HEK293 (cell line): Measurements from ENCODE around the gene MYO1E.

Experiments used
- CTCF ChIA-PET: fragments of 350-600 bp; formaldehyde crosslinking; extraction: SDS; loops from one replicate; lab custom pipeline; 2021; ENCODE audit warnings: antibody characterized with exemption; lab: Yijun Ruan, JAX
- POLR2A ChIA-PET: fragments of 300-600 bp; formaldehyde crosslinking; extraction: SDS; loops from one replicate; lab custom pipeline; 2020; ENCODE audit warnings: antibody characterized with exemption, inconsistent platforms; lab: Yijun Ruan, JAX
- H3K27ac ChIP-seq: fragments of 200-500 bp; sonication (Bioruptor generic); 2 replicates; pipeline ENCODE4 v1.5.1; 2014; ENCODE audit warnings: low read depth, low read length, control low read depth, inconsistent platforms; ENCODE audit errors: extremely low read depth
- H3K36me3 ChIP-seq, 2 experiments: fragments of 200-500 bp in 1 of 2; sonication (Bioruptor generic) in 1 of 2; 1 replicate in 1 of 2; 2 replicates in 1 of 2; pipeline ENCODE4 v1.5.1; 2014 to 2017; ENCODE audit warnings: inconsistent platforms in 2 of 2, low read length in 2 of 2; ENCODE audit not compliant: control insufficient read depth in 2 of 2, insufficient read depth in 1 of 2
- H3K4me1 ChIP-seq: fragments of 200-500 bp; sonication (Bioruptor generic); 2 replicates; pipeline ENCODE4 v1.5.1; 2014; ENCODE audit warnings: mild to moderate bottlenecking, low read length, inconsistent platforms; ENCODE audit not compliant: control insufficient read depth, insufficient read depth
- H3K4me3 ChIP-seq: 2 replicates; pipeline ENCODE4 v1.5.1; 2011; ENCODE audit warnings: low read depth, mild to moderate bottlenecking, control low read depth, low read length, moderate library complexity
- H3K9me3 ChIP-seq: fragments of 200-500 bp; sonication (Bioruptor generic); 2 replicates; pipeline ENCODE4 v1.5.1; 2014; ENCODE audit warnings: low read depth, low read length, inconsistent platforms; ENCODE audit not compliant: control insufficient read depth, insufficient read depth
- FEZF1 ChIP-seq: fragments of 450-650 bp; formaldehyde crosslinking; IDR thresholded peaks from 2 replicates; pipeline ENCODE4 v1.5.1; 2016; ENCODE audit warnings: missing biosample characterization, missing genetic modification characterization
- KLF1 ChIP-seq: fragments of 450-650 bp; formaldehyde crosslinking; IDR thresholded peaks from 2 replicates; pipeline ENCODE4 v1.5.1; 2016; ENCODE audit warnings: missing biosample characterization, missing genetic modification characterization
- MEIS1 ChIP-seq: sonication (generic); formaldehyde crosslinking; IDR thresholded peaks from 2 replicates; pipeline ENCODE4 v1.8.1; 2022; ENCODE audit warnings: missing genetic modification reagents, mild to moderate bottlenecking, borderline replicate concordance
- SALL2 ChIP-seq: fragments of 450-650 bp; formaldehyde crosslinking; IDR thresholded peaks from 2 replicates; pipeline ENCODE4 v1.5.0; 2017; ENCODE audit warnings: missing biosample characterization, mild to moderate bottlenecking, missing genetic modification characterization, borderline replicate concordance
- SP2 ChIP-seq: fragments of 450-650 bp; formaldehyde crosslinking; IDR thresholded peaks from 2 replicates; pipeline ENCODE4 v1.5.1; 2016; ENCODE audit warnings: missing biosample characterization, missing genetic modification characterization
- YY2 ChIP-seq: fragments of 450-650 bp; formaldehyde crosslinking; IDR thresholded peaks from 2 replicates; pipeline ENCODE4 v1.5.1; 2016; ENCODE audit warnings: missing biosample characterization, missing genetic modification characterization
- ZBTB17 ChIP-seq: fragments of 450-650 bp; formaldehyde crosslinking; IDR thresholded peaks from 2 replicates; pipeline ENCODE4 v1.5.1; 2016; ENCODE audit warnings: missing biosample characterization, missing genetic modification characterization
- ZBTB20 ChIP-seq: fragments of 450-650 bp; formaldehyde crosslinking; IDR thresholded peaks from 2 replicates; pipeline ENCODE4 v1.5.1; 2016; ENCODE audit warnings: missing biosample characterization, missing genetic modification characterization
- ZBTB48 ChIP-seq: fragments of 450-650 bp; formaldehyde crosslinking; IDR thresholded peaks from 2 replicates; pipeline ENCODE4 v1.5.1; 2016; ENCODE audit warnings: missing biosample characterization, missing genetic modification characterization
- ZFP3 ChIP-seq: fragments of 450-650 bp; formaldehyde crosslinking; IDR thresholded peaks from 2 replicates; pipeline ENCODE4 v1.5.1; 2016; ENCODE audit warnings: low read depth, missing biosample characterization, missing genetic modification characterization
- ZNF146 ChIP-seq: fragments of 450-650 bp; formaldehyde crosslinking; IDR thresholded peaks from 2 replicates; pipeline ENCODE4 v1.5.1; 2016; ENCODE audit warnings: missing biosample characterization, missing genetic modification characterization
- ZNF16 ChIP-seq: fragments of 450-650 bp; formaldehyde crosslinking; IDR thresholded peaks from 2 replicates; pipeline ENCODE4 v1.5.1; 2016; ENCODE audit warnings: low read depth, missing biosample characterization, missing genetic modification characterization
- ZNF19 ChIP-seq: fragments of 450-650 bp; formaldehyde crosslinking; IDR thresholded peaks from 2 replicates; pipeline ENCODE4; 2016; ENCODE audit warnings: missing biosample characterization, missing genetic modification characterization, low read depth
- ZNF202 ChIP-seq: fragments of 450-650 bp; formaldehyde crosslinking; IDR thresholded peaks from 2 replicates; pipeline ENCODE4 v1.5.1; 2016; ENCODE audit warnings: missing biosample characterization, missing genetic modification characterization, borderline replicate concordance
- ZNF24 ChIP-seq: fragments of 450-650 bp; formaldehyde crosslinking; IDR thresholded peaks from 2 replicates; pipeline ENCODE4 v1.5.1; 2016; ENCODE audit warnings: missing biosample characterization, missing genetic modification characterization
- ZNF596 ChIP-seq: fragments of 450-650 bp; IDR thresholded peaks from 2 replicates; pipeline ENCODE4 v1.5.0; 2018; ENCODE audit warnings: missing biosample characterization, mild to moderate bottlenecking, missing genetic modification characterization, moderate library complexity
- ZNF660 ChIP-seq: fragments of 450-650 bp; IDR thresholded peaks from 2 replicates; pipeline ENCODE4 v1.5.1; 2018; ENCODE audit warnings: missing biosample characterization, mild to moderate bottlenecking, missing genetic modification characterization
- ZNF707 ChIP-seq: fragments of 450-650 bp; formaldehyde crosslinking; IDR thresholded peaks from 2 replicates; pipeline ENCODE4 v1.5.1; 2016; ENCODE audit warnings: missing biosample characterization, missing genetic modification characterization
- ZNF830 ChIP-seq: fragments of 450-650 bp; IDR thresholded peaks from 2 replicates; pipeline ENCODE4 v1.5.0; 2018; ENCODE audit warnings: missing biosample characterization, missing genetic modification characterization, low read depth, mild to moderate bottlenecking, moderate library complexity
- ZSCAN30 ChIP-seq: fragments of 450-650 bp; IDR thresholded peaks from 2 replicates; pipeline ENCODE4 v1.5.1; 2018; ENCODE audit warnings: missing biosample characterization, mild to moderate bottlenecking, missing genetic modification characterization, moderate library complexity
- TF ChIP-seq, protein P1 (sequence below): fragments of 450-650 bp; formaldehyde crosslinking; IDR thresholded peaks from 2 replicates; pipeline ENCODE4 v1.5.1; 2016; ENCODE audit warnings: missing biosample characterization, missing genetic modification characterization
- TF ChIP-seq, protein P2 (sequence below): fragments of 450-650 bp; formaldehyde crosslinking; IDR thresholded peaks from 2 replicates; pipeline ENCODE4 v1.5.1; 2016; ENCODE audit warnings: missing biosample characterization, missing genetic modification characterization
- TF ChIP-seq, protein P3 (sequence below): fragments of 450-650 bp; formaldehyde crosslinking; IDR thresholded peaks from 2 replicates; pipeline ENCODE4 v1.5.1; 2017; ENCODE audit warnings: missing biosample characterization, missing genetic modification characterization
- TF ChIP-seq, protein P4 (sequence below): fragments of 450-650 bp; formaldehyde crosslinking; IDR thresholded peaks from 2 replicates; pipeline ENCODE4 v1.5.1; 2016; ENCODE audit warnings: missing biosample characterization, missing genetic modification characterization
- TF ChIP-seq, protein P5 (sequence below): fragments of 450-650 bp; formaldehyde crosslinking; IDR thresholded peaks from 2 replicates; pipeline ENCODE4 v1.5.1; 2016; ENCODE audit warnings: missing biosample characterization, missing genetic modification characterization
- TF ChIP-seq, protein P6 (sequence below): fragments of 450-650 bp; formaldehyde crosslinking; IDR thresholded peaks from 2 replicates; pipeline ENCODE4 v1.5.1; 2016; ENCODE audit warnings: missing biosample characterization, missing genetic modification characterization

Gene MYO1E

DNA sequence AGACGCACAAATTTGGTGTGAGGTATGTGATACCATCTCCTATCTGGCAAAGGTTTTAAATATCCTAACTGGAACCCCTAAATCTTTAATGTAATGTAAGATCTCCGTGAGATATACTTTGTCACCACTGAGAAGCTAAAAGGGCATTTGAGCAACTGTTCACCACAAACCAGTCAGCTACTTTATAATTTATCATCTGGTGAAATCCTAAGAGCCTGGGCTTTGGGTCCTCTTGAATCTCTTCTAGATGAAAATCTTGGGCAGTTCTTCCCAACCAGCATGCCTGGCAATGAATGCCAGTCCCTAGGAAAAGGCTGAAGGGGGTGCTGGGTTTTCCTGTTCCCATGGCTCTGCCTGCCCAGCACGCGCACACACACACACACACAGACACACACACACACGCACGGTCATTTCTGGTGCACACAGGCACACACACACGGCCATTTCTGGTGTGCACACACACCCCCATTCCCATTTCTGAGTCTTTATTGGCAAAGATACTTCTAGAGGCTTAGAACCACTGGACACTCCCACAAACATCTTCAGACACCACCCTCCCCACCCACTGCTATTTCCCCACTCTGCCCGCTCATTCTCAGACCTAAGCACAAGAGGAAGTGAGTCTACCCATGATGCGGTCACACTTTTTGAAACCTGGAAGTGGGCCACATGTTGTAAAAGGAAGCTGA lies 72.6 kb downstream of the MYO1E start:
- no peaks in the 10 kb centered on the region for H3K9me3 ChIP-seq
- peaks cover 14% of the 10 kb centered on the region for H3K4me1 ChIP-seq
- ChIA-PET CTCF (interaction anchor here (0.6 to 1.4 kb wide), 2 partner anchors 10 to 38 kb away, joined by 3 to 4 read pairs; no protein-coding TSS in a partner anchor), POLR2A (interaction anchor here (1.3 kb wide), 1 partner anchor 73 kb away, joined by 3 read pairs; the partner anchor contains the start of gene MYO1E)
- H3K27ac ChIP-seq: no peak overlapping the region
- H3K36me3 ChIP-seq: no peaks in the 10 kb centered on the region
- no peak overlapping the region for H3K4me3 ChIP-seq
- TF ChIP-seq, protein P1, sequence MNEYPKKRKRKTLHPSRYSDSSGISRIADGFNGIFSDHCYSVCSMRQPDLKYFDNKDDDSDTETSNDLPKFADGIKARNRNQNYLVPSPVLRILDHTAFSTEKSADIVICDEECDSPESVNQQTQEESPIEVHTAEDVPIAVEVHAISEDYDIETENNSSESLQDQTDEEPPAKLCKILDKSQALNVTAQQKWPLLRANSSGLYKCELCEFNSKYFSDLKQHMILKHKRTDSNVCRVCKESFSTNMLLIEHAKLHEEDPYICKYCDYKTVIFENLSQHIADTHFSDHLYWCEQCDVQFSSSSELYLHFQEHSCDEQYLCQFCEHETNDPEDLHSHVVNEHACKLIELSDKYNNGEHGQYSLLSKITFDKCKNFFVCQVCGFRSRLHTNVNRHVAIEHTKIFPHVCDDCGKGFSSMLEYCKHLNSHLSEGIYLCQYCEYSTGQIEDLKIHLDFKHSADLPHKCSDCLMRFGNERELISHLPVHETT (tag by site-specific recombination): no peak
- TF ChIP-seq ZNF24 (tag by site-specific recombination) (peak; percentile 56; the same call in 1 of the 2 replicates), MEIS1 (CRISPR knock-in tag) (no peak), ZNF830 (tag by site-specific recombination) (no peak), ZBTB17 (tag by site-specific recombination) (peak; percentile 73), ZNF596 (tag by site-specific recombination) (no peak), FEZF1 (tag by site-specific recombination) (peak; percentile 22; the same call in 1 of the 2 replicates), ZBTB48 (tag by site-specific recombination) (0 out of 2 replicates have a peak, but pooled peaks have one; percentile 33), SALL2 (tag by site-specific recombination) (no peak), ZNF660 (tag by site-specific recombination) (0 out of 2 replicates have a peak, but pooled peaks have one; percentile 61), ZNF16 (tag by site-specific recombination) (no peak), KLF1 (tag by site-specific recombination) (peak; percentile 83), SP2 (0 out of 2 replicates have a peak, but pooled peaks have one; percentile 28), ZFP3 (no peak), ZNF202 (no peak), YY2 (tag by site-specific recombination) (peak; percentile 73), ZSCAN30 (tag by site-specific recombination) (no peak), ZBTB20 (tag by site-specific recombination) (no peak), ZNF707 (tag by site-specific recombination) (no peak), ZNF19 (tag by site-specific recombination) (no peak), ZNF146 (tag by site-specific recombination) (no peak)
- TF ChIP-seq, protein P2, sequence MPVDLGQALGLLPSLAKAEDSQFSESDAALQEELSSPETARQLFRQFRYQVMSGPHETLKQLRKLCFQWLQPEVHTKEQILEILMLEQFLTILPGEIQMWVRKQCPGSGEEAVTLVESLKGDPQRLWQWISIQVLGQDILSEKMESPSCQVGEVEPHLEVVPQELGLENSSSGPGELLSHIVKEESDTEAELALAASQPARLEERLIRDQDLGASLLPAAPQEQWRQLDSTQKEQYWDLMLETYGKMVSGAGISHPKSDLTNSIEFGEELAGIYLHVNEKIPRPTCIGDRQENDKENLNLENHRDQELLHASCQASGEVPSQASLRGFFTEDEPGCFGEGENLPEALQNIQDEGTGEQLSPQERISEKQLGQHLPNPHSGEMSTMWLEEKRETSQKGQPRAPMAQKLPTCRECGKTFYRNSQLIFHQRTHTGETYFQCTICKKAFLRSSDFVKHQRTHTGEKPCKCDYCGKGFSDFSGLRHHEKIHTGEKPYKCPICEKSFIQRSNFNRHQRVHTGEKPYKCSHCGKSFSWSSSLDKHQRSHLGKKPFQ (tag by site-specific recombination): peak; percentile 69
- TF ChIP-seq, protein P3, sequence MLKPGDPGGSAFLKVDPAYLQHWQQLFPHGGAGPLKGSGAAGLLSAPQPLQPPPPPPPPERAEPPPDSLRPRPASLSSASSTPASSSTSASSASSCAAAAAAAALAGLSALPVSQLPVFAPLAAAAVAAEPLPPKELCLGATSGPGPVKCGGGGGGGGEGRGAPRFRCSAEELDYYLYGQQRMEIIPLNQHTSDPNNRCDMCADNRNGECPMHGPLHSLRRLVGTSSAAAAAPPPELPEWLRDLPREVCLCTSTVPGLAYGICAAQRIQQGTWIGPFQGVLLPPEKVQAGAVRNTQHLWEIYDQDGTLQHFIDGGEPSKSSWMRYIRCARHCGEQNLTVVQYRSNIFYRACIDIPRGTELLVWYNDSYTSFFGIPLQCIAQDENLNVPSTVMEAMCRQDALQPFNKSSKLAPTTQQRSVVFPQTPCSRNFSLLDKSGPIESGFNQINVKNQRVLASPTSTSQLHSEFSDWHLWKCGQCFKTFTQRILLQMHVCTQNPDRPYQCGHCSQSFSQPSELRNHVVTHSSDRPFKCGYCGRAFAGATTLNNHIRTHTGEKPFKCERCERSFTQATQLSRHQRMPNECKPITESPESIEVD (tag by site-specific recombination): no peak
- TF ChIP-seq, protein P4, sequence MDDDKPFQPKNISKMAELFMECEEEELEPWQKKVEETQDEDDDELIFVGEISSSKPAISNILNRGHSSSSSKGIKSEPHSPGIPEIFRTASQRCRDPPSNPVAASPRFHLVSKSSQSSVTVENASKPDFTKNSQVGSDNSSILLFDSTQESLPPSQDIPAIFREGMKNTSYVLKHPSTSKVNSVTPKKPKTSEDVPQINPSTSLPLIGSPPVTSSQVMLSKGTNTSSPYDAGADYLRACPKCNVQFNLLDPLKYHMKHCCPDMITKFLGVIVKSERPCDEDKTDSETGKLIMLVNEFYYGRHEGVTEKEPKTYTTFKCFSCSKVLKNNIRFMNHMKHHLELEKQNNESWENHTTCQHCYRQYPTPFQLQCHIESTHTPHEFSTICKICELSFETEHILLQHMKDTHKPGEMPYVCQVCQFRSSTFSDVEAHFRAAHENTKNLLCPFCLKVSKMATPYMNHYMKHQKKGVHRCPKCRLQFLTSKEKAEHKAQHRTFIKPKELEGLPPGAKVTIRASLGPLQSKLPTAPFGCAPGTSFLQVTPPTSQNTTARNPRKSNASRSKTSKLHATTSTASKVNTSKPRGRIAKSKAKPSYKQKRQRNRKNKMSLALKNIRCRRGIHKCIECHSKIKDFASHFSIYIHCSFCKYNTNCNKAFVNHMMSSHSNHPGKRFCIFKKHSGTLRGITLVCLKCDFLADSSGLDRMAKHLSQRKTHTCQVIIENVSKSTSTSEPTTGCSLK (tag by site-specific recombination): no peak
- TF ChIP-seq, protein P5, sequence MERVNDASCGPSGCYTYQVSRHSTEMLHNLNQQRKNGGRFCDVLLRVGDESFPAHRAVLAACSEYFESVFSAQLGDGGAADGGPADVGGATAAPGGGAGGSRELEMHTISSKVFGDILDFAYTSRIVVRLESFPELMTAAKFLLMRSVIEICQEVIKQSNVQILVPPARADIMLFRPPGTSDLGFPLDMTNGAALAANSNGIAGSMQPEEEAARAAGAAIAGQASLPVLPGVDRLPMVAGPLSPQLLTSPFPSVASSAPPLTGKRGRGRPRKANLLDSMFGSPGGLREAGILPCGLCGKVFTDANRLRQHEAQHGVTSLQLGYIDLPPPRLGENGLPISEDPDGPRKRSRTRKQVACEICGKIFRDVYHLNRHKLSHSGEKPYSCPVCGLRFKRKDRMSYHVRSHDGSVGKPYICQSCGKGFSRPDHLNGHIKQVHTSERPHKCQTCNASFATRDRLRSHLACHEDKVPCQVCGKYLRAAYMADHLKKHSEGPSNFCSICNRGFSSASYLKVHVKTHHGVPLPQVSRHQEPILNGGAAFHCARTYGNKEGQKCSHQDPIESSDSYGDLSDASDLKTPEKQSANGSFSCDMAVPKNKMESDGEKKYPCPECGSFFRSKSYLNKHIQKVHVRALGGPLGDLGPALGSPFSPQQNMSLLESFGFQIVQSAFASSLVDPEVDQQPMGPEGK (tag by site-specific recombination): peak; percentile 81
- TF ChIP-seq, protein P6, sequence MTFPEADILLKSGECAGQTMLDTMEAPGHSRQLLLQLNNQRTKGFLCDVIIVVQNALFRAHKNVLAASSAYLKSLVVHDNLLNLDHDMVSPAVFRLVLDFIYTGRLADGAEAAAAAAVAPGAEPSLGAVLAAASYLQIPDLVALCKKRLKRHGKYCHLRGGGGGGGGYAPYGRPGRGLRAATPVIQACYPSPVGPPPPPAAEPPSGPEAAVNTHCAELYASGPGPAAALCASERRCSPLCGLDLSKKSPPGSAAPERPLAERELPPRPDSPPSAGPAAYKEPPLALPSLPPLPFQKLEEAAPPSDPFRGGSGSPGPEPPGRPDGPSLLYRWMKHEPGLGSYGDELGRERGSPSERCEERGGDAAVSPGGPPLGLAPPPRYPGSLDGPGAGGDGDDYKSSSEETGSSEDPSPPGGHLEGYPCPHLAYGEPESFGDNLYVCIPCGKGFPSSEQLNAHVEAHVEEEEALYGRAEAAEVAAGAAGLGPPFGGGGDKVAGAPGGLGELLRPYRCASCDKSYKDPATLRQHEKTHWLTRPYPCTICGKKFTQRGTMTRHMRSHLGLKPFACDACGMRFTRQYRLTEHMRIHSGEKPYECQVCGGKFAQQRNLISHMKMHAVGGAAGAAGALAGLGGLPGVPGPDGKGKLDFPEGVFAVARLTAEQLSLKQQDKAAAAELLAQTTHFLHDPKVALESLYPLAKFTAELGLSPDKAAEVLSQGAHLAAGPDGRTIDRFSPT (tag by site-specific recombination): 0 out of 2 replicates have a peak, but pooled peaks have one; percentile 23
